Measurements from ENCODE around the gene FGF3.

FGF3 gene

DNA sequence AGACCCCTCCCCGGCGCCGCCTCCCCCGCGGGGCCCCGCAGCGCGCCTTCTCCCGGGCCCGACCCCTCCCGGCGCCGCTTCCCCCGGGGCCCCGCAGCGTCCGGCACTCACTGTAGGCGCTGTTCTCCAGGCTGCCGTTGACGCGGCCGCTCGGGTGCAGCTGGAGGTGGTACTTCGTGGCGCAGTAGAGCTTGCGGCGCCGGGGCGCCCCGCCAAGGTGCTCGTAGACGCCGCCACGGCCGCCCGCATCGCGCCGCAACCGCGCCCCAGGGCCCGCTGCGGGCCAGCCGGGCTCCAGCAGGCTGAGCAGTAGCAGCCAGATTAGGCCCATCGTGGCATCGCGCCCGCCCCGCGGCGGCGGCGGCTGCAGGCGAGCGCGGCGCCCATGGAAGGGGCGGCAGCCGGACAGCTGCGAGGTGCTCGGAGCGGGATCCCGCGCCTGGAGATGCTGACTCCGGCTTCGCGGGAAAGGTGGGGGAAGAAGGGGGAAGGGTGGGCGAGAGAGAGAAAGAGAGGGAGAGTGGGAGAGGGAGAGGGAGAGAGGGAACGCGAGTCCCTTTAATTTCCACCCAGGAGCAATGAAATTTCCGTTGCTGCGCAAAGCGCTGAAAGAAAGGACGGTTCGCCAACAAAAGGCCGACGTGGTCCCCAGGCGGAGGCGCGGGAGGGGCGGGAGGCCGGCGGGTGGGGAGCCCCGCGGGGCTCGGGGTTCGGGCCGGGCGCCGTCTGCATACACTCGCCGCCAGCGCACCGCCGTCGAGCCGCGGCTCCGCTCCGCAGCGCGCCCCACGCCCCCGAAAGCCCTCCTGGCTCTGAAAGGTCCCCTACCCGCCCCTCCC is at the start of gene FGF3:
Gene FGF3 (minus strand): TSS at position 814 of the 839 bp plus-strand sequence. CDS start 483 bp downstream, at position 331.
- no peak for DNase-seq

DNA sequence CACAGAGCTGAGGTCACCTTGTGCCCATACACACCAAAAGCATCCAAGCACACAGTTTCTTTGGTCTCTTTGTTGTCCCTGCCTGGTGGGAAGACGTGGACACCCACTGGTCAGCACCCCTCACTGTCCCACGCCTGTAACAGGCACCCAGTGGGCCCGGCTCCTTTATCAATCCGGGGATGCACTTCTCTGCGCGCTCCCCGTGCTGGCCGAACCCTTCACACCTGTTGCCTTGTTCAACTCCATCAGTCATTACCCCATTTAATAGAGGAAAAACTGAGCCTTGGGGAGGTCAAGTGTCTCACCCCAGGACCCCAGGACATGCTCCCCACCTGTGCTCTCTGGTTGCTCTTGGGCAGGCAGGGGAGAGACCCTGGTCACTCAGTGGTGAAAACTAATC is 49.7 kb upstream of the FGF3 start:
- no peak for DNase-seq

DNA sequence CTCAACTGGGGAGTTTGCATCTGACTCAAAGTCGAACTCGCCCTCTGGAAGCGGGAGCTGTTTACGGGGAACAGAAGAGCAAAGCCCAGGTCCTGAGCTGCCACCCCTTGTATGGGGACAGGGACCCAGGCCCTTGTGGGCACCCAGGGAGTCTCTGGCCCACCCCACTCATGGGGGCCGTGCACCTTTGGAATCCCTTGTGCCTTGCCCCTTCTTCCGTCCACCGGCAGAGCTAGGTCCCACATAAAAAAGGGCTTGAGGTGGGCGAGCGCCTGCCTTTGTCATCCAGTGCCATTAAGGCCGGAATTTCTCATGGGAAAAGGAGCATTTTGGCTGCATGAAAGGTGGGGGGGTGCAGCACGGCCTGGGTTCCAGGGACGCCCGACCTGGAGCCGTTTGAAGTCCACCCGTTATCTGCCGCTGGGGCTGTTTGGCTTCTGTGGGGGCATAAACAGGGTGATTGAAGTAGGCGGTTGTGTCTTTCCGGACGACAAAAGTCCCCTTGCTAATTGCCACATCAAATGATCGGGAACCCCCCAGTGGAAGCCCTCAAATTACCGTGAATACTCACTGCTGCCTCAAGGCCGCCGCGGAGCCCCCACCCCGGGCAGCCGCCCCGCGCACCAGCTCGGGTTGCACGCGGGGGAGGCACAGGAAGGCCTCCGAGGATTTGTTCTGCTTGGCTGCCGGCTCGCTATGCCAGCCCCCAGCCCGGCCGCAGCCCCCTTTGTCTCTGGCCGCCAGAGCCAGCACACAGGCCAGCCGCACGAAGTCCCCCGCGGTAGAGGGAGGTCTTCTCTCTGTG is 49.0 kb upstream of the FGF3 start:
- DNase-seq, result no peak

DNA sequence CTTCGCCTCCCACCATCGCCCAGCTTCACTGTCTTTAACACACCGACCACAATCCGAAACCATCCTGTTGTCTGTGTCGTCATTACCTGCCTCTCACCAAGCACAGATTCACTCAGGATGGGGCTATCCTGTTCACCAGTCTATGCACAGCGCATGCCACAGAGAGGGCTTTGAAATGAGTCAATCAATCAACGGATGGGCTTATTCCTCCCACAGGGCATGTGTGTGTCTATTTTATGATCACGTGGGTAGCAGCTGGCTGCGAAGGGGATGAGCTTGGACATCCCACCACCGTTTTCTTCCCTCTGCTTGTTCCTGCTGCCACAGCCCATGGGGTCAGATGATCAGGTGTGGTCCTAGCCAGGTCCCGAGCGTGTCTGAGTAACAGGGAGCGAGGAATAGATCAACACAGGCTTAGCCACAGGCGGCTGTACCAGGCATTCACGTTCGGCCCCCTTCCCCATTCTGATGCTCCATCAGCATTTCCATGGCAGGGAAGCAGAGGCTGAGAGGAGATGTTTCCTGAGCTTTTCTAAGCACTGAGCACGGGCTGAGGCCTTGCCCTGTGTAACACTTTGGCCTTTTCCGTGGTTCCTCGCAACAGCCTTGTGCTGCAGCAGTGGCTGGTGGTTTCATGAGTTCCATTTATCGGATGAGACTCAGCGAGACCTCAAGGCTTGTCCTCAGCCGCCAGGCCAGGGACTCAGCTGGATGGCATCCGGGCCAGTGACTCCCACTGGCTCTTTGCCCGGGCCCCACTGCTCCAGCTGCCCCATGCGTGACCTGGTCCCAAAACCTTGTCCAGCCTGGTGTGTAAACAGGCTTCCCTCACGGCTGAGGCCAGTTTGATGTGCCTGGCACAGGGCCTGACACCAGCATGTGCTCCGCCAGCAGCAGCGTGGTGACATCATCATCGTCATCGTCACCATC is 48.1 kb upstream of the FGF3 start:
- DNase-seq, result no peak

DNA sequence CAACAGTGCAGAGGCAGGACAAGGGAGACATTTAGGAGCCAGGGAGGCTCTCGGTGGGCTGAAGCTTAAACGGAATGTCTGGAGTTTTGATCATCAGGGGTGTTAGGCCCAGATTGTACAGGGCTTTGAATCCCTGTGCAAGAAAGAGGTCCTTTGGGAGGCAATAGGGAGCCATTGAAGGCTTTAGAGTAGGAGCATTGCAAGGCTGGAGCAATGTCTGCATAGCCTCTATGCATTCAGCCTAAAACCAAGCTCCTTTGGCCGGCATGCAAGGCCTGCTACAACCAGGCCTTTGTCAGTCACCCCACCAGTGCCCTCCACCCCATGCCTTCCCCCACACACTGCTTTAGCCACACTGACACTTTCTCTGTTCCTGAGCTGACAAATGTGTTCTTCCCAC is 47.4 kb upstream of the FGF3 start:
- no peak for DNase-seq

DNA sequence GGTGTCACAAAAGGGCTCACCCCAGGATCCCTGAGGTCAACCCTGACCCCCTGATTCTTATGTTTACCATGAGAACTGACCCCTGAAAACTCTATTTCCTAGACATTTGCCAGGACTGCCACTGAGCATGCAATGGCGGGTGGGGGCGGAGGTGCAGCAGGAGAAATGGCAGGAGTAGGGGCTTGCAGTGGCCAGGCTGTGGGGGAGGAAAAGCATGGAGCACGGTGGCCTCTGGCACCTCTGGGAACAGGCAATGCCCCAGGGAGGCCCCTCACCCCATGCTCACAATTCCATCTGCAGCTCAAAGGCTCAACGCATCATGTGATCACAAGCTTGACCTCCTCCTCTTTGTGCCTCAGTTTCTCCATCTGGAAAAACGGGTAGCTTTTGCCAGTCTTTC is 46.5 kb upstream of the FGF3 start:
- no peak for DNase-seq

DNA sequence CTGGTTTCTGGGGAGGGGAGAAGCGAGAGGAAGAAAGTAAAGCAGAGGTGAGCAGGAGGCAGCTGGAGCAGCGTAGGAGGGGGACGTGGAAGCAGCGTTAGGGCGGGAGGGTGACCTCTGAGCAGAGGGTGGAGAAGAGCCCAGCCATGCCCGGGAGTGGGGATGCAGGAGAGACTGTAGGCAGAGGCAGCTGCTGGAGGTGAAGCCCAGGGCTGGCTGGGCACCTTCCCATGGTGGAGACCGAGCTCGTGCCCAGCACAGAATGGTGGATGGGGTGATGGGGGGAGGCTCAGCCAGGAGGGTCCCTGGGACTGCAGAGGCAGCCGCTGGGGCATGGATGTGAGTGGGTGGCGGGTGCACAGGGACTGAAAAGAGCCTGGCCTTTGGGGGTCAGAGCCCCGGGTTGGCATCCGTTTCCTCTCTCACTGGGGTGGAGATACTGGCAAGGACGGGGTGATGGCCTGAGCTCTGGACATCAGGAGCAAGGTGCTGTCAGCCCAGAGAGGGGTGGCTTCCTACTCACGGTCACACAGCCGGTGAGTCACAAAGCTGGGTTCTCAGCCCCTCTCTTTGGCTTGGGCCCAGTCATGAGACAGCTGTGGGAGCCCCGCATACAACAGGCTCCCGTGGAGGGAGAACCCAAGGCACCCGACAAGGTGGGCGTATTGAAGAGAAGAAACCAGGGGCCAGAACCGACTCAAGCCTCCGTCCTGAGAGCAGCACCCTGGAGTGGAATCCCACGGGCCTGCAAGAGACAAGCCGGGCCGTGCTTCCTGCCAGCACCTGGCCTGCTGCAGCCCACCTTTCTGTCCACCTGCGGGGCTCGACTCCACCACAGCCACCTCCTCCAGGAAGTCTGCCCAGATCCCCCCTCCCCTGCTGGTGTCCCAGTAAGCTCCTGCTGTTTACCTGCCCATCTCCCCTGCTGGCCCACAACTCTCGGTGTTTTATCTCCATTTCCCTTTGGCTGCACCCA is 45.8 kb upstream of the FGF3 start:
- no peak for DNase-seq

DNA sequence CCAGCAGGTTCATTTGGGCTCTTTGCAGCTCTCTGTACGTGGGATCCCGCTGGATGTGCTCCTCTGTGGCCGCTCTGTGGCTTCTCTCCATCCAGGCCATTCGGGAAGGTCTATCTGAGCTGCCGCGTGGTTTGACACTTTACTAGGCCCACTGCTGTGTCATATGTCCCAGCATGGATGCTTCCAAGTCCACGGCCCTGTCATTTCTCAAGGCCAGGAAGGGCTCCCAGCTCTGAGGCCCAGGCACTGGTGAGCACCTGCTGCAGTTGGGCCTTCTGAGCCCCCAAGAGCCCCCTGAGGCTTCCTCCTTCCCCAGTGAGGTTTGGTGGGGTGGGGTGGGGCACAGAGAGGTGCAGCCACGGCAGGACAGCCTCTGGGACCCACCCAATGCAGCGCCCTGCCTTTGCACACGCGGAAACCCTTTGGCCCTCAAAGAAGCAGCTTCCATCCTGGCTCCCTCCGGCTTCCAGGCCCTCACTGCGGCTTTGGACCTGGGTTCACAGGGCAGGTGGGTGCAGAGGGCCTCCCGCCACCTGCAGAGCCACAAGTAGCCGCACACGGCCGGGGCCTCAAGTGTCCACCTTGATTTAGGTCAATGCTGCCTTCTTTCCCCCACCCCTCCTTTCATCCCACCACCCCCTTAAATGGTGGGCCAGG is 44.5 kb upstream of the FGF3 start:
- DNase-seq, result no peak

DNA sequence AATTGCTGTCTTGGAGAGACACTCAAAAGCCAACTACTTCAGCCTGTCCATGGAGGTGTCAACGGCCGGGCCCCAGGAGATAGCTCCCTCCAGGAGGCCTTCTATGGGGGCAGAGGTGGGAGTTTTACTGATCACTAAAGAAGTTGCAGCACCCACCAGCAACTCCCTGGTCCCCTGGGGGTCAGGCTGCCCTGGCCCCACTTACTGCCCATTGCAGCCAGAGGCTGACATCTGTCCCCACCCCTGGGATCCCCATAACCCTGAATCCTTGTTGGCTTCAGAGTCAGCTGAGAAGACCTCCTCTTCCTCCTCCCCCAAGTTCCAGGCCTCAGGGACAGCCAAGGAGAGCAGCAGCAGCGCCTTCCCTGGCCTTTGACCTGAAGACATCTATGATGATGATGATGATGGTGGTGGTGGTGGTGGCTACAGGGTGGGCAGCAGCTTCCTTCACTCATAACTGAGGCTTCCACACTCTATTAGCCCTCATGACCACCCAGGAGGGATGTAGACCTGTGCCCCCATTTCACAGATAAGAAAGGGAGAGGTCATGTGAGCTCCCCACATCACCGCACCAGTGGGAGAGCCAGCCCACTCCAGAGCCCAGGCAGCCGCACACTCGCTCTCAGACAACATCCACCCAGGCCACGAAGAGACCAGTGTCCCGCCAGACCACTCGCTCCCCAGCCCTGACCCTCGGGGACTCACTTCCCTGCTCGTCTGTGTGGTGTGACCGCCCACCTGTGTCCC is 43.8 kb upstream of the FGF3 start:
- DNase-seq, result no peak

DNA sequence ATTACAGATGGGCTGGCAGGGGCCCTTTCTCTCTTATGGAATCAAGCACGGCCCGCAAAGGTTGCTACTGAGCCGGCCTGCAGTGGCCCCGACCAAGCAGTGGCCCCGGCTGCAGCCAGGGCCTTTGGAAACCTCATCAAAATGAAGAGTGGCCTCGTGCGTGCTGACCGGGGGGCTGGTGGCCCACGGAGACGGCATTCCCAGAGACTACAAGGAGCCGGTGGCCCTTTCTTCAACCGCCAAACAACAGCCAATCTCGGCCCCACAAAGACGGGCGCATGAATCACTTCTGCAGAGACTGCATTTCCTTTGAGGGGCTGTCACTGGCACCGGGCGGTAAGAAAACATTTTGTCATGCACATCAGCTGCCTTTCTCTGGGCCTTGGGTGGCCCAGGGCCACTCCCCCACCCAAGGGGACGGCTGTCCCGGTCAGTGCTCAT is 43.1 kb upstream of the FGF3 start:
- DNase-seq, result no peak

DNA sequence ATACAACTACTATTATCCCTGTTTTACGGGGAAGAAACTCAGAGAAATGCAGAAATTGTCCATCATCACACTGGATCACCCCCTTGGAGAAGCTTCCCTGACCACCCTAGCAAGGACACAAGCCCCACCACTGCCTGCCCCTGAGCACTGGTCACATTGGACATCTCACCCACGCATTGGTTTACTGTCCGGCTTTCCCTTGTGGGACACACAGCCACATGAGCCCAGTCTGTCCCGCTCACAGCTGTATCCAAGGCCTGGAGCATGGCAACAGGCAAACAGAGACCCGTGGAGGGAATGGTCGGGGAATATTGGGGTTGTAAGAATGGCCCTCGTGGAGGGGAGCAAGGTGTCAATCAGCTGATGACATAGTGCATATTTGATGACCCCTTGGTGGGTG is 42.7 kb upstream of the FGF3 start:
- no peak for DNase-seq

DNA sequence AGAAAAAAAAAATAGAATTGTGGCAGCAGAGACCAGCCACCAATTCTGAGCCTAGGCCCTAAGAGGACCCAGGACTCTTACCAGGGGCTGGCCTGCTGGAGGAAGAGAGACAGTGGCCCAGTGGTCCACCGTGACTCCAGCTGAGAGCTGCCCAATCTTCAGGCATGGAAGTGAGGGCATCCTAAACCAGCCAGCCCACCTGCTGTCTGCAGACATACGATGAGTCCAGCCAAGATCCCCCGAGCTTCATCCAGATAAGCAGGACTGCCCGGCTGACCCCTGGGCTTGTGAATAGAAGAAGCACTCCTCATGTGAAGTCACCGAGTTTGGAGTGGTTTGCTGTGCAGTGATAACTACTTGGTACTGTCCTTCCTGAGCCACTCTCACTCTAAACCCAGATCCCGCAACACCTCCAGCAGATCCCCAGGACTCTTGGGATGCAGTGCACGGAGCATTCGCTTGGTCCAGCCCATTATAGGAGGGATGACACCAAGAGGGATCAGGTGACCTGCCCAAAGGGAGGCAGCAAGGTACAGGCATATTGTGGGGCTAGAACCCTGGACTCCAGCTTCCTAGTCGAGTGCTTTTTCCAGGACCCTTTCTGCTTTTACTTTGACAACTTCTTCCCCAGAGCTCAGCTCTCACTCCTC is 41.7 kb upstream of the FGF3 start:
- DNase-seq, result no peak

DNA sequence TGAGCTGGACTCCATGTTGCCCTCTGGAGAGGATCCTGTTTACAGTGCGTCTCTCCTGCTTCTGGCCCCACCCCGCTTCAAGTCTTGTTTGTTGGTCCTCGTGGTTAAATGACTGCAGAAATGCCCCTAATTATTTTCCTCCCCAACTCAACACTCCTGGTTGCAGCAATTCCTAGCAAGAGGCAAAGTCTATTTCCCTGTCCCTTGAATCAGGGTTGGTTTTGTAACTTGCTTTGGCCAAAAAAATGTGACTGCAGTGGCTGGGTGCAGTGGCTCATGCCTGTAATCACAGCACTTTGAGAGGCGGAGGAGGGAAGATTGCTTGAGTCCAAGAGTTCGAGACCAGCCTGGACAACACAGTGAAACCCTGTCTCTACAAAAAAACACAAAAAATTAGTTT is 41.0 kb upstream of the FGF3 start:
- no peak for DNase-seq

DNA sequence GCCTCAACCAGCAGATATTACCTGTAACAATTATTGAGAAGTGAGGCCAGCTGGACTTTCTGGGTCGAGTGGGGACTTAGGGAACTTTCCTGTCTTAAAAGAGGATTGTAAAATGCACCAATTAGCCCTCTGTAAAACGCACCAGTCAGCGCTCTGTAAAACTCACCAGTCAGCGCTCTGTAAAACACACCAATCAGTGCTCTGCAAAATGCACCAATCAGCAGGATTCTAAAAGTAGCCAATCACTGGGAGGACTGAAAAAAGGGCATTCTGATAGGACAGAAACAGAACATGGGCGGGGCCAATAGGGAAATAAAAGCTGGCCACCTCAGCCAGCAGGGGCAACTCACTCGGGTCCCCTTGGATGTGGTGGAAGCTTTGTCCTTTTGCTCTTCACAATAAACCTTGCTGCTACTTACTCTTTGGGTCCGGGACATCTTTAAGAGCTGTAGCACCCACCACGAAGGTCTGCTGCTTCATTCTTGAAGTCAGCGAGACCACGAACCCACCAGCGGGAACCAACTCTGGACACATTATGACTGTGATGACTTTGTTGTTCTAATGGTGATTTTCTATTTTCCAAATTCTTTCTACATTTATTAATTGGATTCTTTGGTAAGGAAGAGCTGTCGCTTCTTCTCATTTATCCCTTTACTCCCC is 40.2 kb upstream of the FGF3 start:
- no peak for DNase-seq

DNA sequence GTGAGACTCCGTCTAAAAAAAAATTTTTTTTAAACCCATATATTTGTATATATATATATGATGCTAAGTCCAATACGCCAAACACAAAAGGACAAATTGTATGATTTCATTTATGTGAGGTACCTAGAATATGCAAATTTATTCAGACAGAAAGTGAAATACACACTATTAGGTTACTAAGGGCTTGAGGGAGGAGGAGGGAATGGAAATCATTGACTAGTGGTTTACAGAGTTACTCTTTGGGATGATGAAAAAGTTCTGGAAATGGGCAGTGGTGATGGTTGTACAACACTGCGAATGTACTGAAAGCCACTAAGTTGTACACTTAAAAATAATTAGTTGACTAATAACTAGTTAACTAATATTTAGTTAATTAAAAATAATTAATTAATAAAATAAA is 36.2 kb upstream of the FGF3 start:
- DNase-seq, result no peak

DNA sequence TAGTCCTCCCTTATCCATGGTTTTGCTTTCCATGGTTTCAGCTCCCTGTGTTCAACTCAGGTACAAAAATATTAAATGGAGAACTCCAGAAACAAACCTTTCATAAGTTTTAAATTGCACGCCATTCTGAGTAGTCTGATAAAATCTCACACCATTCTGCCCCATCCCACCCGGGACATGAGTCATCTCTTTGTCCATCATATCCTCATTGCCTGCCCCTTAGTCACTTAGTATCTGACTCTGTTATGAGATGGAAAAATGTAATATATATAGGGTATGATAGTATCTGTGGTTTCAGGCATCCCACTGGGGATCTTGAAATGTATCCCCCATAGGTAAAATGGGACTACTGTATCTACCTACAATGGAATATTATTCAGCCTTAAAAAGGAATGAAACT is 35.5 kb upstream of the FGF3 start:
- DNase-seq, result no peak

DNA sequence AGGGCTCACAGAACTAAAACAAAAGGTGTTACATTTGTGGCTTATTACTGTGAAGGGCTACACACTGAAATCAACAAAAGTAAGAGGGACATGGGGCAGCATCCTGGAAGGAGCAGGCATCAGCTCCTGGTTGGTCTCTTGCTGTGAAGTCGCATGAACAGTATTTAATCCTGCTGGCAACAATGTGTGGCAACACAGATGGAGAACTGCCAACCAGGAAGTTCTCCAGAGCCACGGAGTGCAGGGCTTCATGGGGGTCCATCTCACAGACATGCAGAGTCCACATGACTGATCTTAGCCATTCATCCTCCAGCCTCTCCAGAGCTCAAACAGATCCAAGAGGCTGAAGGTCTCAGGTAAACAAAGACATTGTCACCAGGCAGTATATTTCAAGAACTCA is 32.8 kb upstream of the FGF3 start:
- no peak for DNase-seq

DNA sequence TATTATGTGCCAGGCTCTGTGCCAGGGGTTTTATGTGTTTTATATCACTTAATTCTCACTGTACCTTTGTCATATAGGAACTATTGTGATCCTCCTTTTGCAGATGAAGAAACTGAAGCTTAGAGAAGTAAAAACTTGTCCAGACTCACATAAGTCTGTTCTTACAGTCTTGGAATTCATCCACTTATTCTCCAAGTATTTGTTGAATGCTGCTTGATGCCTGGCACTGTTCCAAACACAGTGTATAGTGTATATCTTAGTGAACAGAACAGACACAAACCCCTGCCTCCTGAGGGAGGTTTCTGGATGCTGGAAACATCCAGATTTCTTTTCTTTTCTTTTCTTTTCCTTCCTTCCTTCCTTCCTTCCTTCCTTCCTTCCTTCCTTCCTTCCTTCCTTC is 29.0 kb upstream of the FGF3 start:
- DNase-seq, result no peak

DNA sequence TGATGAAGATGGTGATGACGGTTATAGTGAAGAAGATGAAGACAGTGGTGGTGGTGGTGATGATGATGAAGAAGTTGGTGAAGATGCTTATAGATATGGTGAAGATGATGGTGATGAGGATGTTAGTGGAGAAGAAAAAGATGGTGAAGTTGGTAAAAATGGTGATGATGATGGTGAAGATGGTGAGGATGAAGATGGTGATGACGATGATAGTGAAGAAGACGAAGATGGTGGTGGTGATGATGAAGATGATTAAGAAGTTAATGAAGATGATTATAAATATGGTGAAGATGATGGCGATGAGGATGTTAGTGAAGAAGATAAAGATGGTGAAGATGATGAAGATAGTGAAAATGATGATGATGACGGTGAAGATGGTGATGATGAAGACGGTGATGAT is 25.2 kb upstream of the FGF3 start:
- no peak for DNase-seq
